NCI-H774 (cell line): Measurements from ENCODE around the gene CELA2A.
"Not testable (repeated sequence)": the region's sequence is repeated elsewhere in the genome, so short reads cannot be mapped to it uniquely, and the experiment has no call there.

Experiments used
- DNase-seq: peaks from one replicate; lab custom pipeline; 2025; lab: John Stamatoyannopoulos, UW

Gene CELA2A

DNA sequence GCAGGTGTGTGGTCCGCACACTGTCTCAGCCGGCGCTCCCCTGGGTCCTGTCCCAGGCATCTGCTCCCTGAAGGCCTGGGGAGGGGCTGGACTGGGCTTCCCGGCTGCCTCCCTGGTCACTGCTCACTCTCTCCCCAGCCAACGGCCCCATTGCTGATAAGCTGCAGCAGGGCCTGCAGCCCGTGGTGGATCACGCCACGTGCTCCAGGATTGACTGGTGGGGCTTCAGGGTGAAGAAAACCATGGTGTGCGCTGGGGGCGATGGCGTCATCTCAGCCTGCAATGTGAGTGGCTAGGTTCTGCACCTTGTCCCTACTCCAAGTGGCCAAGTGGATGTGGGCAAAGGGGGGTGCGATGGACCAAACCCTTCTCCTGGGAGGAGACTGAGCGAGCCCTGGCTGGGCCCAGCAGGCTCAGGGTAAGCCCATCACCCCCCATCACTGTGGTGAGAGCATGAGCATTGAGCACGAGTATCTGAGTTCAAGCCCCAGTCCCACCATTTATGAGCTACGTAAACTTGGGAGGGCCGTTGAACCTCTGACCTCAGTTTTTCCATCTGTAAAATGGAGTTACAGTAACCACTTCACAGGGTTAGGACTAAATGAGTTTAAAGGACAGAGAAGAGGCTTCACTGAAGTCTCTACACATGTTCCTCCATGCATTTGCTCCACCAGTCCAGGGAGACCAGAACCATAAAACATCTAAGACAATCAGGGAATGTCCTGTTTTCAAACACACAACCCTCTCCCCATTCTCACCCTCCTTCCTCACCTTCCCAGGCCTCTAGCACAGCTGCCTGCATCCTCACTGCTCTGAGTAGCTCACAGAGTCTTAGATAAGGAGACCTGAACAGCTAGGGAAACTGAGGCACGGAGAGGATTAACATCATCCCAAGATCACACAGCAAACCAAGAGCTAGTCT lies 11.8 kb upstream of the CELA2A start:
- no peak for DNase-seq

- DNase-seq: no peak
These were observed 11.0 kb upstream of the CELA2A start for GRCh38 chr1:15445390-15446122.

- no peak for DNase-seq
These were observed 10.3 kb upstream of the CELA2A start for GRCh38 chr1:15446212-15446611.

- DNase-seq: no peak
These were observed 7.6 kb upstream of the CELA2A start for GRCh38 chr1:15448877-15449462.

DNA sequence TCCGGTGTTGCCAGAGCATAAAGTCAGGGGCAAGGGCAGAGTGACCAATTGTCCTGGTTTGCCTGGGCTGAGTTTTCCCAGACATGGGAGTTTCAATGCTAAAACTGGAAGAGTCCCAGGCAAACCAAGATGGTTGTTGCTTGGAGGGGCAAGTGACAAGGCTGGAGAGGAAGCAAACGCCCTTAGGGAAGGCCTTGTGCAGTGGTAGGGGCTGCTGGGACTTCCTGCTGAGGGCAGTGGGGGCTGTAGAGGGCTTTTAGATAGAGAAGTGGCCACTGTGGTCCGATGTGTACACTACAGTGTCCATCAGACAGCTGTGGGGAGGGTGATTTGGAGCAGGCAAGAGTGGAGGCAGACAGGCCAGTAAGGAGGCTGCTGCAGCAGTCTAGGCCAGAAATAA lies 7.0 kb upstream of the CELA2A start:
- DNase-seq: no peak

DNA sequence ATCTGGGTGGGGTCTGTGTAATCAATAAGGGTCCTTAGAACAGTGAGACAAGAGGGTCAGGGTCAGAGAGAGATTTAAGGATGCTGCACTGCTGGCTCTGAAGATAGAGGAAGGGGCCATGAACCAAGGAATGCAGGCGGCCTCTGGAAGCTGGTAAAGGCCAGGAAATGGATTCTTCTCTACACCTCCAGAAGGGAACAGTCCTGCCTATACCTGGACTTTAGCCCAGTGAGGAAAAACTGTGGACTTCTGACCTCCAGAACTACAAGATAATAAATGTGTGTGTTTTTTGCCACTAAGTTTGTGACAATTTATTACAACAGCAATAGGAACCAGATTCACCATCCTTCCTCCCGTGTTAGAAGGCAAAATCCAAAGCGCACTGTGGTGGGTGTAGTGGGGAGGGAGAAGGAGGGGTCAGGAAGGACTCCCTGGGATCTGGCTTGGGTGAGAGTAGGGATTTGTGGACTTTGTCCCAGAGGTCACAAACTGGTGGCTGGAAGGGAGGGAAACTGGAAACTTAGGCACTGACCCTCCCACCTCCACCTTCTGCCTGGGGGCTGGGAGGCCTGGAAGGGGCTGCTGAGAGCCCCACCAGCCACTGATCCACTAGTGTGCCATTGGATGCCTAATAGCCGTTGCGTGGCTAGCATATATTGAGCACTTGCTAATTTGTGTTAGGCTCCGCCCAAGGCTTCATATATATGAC lies 5.4 kb upstream of the CELA2A start:
- no peak for DNase-seq

GRCh38 chr1:15452216-15452615 lies 4.3 kb upstream of the CELA2A start:
- DNase-seq: no peak

- no peak for DNase-seq
These were observed 3.5 kb upstream of the CELA2A start for GRCh38 chr1:15452866-15453571.

DNA sequence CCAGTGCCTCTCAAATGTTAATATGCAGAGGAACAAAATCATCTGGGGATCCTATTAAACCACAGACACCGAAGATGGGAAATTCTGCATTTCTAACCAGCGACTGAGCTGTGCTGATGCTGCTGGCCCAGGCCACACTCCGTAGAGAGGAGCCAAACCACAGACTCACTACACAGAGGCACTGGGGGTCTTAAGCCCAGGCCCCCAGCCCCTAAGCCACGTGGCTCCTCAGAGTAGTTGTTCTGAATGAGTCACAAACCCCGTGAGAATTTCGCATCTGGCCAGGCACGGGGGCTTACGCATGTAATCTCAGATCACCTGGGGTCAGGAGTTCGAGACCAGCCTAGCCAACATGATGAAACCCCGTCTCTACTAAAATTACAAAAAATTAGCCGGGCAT lies 2.8 kb upstream of the CELA2A start:
- no peak for DNase-seq

DNA sequence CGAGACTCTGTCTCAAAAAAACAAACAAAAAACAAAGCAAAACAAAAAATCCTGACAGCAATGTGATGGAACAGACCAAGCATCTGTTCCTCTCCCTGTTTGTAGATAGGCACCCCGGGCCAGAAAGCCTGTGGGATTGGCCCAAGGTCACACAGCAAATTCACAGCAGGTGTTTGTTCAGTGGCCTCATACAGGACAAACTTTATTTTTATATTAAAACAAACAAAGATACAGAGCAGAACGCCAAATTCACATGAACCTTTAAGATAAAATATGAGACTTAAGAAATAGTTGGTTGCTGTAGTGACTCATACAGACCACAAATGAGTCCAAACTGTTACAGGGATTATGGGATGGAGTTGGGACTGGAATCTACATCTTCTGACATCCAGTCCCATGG lies 2.3 kb upstream of the CELA2A start:
- DNase-seq: no peak

DNA sequence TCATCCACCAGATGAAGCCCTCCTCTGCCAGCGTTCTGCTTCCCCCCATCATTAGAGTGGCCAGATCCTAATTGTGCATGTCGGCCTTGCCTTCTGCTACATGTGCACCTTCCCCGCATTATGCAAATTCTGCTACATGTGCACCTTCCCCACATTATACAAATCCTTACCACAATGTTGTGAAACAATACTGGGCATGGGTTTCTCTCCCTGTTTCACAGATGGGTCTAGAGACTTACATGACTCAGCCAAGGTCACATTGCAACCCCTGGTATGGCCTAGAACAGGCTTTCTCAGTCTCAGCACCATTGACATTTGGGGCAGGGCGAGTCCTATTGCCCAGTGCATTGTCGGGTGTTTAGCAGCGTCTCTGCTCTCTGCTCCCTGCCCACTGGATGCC lies 1.0 kb upstream of the CELA2A start:
- no peak for DNase-seq

DNA sequence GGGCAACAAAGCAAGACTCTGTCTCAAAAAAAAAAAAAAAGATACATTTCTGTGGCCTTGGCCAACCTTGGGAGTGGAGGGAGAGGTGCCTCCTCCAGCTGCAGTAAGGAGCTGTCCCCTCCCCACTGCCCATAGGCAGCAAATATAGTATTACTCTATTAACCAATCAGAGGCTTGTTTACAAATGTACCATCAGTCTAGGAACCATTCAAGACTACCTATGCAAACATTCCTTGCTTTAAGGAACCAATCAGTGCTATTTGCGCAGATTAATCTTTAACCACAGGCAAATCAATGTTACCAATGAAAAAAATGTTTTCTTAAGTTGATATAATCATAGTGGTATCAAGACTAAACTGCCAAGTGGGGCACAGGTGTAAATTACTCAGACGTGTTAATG lies 1.1 kb downstream of the CELA2A start:
- DNase-seq: no peak

GRCh38 chr1:15458388-15458787 lies 1.9 kb downstream of the CELA2A start:
- DNase-seq: not testable (repeated sequence)

- no peak for DNase-seq
These were observed 3.5 kb downstream of the CELA2A start for GRCh38 chr1:15459771-15460707.

DNA sequence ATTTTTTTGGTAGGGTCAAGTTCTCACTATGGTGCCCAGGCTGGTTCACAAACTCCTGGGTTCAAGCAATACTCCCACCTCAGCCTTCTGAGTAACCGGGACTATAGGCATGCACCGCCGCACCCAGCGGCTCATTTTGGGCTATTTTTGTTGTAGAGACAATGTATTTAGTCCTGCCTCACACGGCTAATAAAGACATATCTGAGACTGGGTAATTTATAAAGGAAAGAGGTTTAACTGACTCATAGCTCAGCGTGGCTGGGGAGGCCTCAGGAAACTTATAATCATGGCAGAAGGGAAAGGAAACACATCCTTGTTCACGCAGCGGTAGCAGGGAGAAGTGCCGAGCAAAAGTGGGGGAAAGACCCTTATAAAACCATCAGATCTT lies 4.2 kb downstream of the CELA2A start:
- DNase-seq: no peak

DNA sequence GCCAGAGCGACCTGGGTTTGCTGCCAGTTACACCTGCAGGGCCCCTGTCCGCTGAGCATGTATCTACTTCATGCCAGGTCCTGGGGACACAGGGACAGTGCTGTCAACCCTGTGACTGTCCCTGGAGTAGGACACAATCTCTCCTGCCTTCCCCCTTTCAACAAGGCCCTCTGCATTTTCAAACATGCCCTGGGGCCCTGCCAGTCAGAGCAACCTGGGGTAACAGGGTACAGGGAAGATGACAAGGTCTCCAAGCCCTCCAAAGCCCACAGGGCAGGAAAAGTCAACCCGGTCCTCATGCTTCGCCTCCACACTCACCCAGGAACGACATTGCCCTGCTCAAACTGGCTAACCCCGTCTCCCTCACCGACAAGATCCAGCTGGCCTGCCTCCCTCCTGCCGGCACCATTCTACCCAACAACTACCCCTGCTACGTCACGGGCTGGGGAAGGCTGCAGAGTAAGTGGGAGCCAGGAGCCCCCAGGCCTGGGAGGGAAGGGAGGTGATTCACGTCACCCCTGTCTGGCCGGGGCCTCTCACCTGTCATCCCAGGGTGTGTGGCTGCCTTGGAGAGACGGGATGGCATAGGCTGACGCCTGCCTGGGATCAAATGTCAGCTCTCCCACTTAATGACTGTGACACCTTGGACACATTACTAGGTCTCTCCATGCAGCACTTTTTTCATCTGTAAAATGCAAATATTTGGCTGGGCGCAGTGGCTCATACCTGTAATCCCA lies 6.7 kb downstream of the CELA2A start:
- DNase-seq: not testable (repeated sequence)

GRCh38 chr1:15463926-15464322 lies 7.4 kb downstream of the CELA2A start:
- not testable (repeated sequence) for DNase-seq

DNA sequence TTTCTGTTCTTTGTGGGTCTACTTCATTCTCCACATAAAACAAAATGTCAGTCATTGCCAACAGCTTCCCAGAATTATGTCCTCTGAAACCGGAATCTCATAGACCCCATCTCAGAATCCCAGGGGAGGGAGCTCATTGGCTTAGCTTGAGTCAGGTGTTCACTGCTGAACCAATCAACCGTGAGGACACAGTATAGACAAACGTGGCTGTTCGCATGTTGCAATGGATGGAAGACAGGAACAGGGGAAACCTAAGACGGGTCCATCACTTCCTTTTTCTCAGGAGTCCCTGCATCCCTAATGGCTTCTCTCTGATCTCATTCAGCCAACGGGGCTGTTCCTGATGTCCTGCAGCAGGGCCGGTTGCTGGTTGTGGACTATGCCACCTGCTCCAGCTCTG lies 9.1 kb downstream of the CELA2A start:
- DNase-seq: no peak

- DNase-seq: not testable (repeated sequence)
These were observed 10.6 kb downstream of the CELA2A start for GRCh38 chr1:15466955-15467625.
